SKM-1 (cell line): Measurements from ENCODE around the gene ELP2.

ENCODE experiments used
- DNase-seq: peaks from one replicate; lab custom pipeline; 2025; ENCODE audit not compliant: unreplicated experiment; lab: John Stamatoyannopoulos, UW

Gene ELP2

GRCh38 chr18:36215577-36215976 lies 85.9 kb downstream of the ELP2 start:
- no peak for DNase-seq

- DNase-seq: no peak
Measured at GRCh38 chr18:36217348-36217747, 87.6 kb downstream of the ELP2 start.

- no peak for DNase-seq
Measured at GRCh38 chr18:36229188-36229587, 99.5 kb downstream of the ELP2 start.
